GM21717 (cell line): Measurements from ENCODE around the gene SRRM2.

Experiments used
- ATAC-seq: cut with Tn5 transposase; IDR thresholded peaks from one replicate; pipeline ENCODE4 v1.9.1; 2021; ENCODE audit warnings: mild to moderate bottlenecking, moderate library complexity; ENCODE audit not compliant: unreplicated experiment

SRRM2 gene

DNA sequence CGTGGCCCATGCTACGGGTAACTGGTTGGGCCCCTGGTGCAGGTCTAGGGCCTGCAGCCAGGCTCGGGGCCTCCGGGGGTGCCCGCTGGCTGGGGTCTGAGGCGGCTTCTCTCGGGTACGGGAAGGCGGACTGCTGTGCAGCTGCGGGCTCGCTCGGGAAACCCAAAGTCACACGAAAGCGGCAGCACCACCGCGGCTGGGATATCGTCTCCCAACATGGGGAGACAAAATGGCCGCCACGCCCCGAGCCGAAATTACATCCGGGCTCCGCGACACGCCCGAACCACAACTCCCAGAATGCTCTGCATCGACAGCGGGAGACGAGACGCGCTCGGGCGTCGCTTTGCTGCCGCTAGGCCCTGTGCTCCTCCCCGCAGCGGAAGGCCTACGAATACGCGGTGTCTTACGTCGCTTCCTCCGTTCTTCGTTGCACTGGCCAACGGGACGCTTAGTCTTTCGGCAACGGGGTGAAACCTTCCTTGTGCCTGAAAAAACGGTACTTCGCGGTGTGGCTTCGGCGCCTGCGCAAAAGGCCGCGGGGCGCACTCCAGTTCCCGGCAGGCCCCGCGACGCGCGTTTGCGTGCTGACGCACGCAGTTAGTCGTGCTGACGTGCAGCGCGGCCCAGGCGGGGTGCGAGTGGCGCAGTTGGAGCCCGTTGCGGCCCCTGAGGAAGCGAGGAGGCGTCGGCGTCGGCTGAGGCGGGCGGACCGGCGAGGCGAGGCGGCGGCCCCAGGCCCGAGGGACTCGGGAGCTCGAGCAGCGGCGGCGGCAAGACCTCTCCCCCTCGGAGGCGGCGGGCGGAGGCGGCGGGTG is at the start of gene SRRM2:
Gene SRRM2, plus strand, starts transcription at position 604 of the 815 bp plus-strand sequence. CDS start 3,727 bp downstream, outside the sequence.
- ATAC-seq: peak; percentile 66

DNA sequence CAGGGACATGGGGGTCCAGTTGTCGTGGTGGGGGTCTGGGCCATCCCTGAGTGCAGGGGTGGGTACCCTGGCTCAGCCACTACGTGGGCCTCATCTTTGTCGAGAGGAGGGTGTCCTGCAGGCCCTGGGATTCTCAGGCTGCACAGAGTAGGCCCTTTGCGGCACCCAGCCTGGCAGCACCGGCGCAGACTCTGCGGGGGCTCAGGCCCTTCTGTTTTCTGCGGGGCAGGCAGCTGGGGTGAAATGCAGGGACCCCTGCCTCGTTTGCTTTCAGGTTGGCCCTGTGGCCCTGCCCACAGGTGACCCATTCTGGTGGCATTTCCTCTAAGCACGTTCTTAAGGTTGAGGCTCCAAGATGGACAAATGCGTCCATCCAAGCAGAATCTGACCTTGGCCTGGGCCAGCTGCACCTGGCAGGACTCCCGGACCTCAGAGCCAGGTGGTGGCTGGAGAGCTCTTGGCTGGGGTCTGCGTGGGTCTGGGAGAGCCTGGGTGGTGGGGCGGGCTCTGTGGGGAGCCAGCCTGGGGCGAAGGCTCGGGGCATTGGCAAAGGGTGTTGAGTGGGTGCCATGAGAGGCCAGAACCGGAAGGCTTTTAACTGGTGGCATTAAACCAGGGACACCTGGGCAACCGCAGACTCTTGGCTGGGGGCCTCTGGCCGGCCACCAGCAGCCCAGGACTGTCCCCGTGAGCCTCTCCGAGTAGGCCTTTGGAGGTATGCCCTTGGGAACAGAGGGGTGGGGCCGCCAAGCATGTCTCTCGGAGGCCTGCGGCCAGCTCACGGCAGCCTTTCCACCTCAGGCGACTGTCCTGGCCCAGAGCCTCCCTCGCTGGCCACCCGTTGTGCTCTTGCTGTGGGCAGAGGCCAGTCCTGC is 49.3 kb upstream of the SRRM2 start:
- no peak for ATAC-seq

DNA sequence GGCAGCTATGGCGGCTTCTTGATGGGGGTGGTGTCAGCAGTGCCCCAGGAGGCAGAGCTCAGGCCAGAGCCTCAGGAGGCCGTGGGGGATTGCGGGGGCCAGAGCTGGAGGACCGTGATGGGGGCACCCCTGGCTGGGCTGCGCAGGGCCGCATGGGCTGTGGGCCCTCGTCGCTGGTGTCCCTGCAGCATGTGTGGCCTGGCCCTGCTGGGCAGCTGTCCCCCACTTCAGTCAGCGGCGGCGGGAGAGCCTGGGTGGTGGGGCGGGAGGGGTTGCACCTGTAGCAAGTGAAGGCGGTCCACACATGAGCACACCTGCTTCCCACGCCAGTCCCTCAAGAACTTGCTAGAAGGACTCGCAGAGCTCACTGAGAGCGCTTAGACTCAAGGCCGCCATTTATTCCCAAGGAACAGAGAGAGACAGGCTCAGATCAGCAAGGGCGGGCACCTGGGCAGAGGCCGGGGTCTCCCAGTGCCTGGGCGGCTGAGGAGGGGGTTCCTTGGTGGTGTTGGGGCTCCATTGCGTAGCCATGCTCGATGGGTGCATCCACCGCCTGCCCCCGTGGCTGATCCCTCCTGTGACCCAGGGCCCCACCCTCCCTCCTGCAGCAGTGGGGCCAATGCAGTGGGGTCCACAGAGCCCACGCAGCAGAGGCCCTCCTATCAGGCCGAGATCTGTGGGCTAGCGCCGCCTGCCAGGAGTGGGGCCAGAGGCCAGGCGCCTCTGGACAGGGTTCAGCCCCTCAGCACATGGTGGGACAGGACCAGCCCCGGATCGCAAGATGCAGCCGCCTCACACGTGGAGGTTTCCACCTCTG is 48.1 kb upstream of the SRRM2 start:
- no peak for ATAC-seq

GRCh38 chr16:2704983-2705275 is 47.5 kb upstream of the SRRM2 start:
- ATAC-seq: no peak

DNA sequence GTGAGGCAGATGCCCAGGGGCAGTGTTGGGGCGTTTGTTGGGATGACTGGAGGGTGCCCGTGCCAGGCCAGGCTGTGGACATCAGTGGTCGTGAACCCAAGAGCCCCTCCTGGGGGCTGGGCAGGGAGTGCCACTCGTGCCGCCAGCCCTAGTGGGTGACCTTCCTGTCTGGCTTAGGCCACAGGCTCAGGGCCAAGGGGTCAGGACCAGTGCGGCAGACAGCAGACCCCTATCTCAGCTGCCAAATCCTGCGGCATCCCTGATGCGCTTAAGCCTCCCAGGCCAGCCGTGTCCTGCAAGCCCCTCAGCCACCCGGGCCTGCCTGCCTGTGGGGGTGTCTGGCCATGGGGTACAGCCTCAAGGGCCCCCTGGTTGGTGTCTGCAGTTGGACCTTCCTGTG is 47.1 kb upstream of the SRRM2 start:
- no peak for ATAC-seq

DNA sequence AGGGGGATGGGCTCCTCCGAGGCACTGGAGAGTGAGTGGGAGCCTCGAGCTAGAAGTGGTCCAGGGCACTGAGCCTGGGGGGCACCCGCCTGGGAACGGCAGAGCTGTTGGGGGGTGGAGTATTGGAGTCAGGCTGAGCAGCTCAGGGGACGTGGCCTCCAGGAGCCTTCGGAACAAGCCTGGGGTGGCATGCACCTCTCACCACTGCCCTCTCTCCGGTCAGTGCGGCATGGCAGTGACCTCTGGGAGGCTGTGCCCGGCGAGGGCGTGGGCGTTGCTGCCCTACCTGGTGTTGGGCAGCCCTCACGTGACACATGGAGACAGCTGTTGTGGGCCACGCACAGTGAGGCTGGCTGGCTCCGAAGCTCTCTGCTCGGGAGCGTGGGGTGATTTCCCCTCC is 46.4 kb upstream of the SRRM2 start:
- ATAC-seq: no peak

- ATAC-seq: no peak
Measured at GRCh38 chr16:2706611-2707311, 45.7 kb upstream of the SRRM2 start.

DNA sequence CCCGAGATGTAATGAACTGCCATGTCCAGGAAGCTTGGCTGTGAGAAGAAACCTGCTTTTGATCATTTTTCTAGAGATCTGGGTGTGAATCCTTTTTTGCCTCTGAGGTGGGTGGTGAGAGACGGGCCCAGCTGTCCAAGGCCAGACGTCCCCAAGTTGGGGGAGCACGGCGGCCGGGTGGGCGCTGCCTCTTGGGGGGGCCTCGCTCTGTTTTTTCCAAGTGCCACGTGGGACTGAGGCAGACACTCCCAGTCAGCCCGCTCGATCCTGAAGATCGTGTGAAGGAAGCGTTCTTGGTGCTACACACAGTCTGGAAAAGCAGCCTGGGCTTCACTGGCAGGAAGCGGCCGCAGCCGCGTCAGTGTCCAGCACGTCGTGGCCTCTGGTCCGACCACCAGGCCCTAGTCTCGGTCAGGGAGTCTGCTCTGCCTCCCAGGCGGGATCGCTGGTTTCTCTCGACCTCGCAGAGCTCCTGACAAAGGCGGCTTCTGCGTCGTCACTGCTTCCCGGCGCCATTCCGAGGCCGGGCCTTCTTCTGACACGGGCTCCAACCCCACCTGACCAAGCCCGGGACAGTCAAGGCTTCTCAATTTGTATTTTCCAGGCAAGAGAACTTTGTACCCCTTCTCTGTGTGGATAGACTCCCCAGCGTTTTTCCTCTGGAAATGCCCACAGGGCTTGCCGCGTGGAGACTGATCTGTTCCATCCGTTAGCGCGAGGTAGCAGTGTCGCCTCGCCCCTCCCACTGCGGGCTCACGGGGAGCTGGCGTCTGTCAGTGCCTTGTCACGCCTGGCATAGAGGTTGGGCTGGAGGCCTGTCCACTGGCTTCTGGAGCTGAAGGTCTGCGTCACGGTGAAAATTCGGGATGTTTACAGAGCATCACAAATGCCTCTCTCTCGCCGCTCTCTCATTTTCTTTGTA is 44.8 kb upstream of the SRRM2 start:
- no peak for ATAC-seq

GRCh38 chr16:2708290-2708639 is 44.2 kb upstream of the SRRM2 start:
- ATAC-seq: no peak

- no peak for ATAC-seq
Measured at GRCh38 chr16:2708955-2709587, 43.4 kb upstream of the SRRM2 start.

GRCh38 chr16:2709588-2709984 is 42.9 kb upstream of the SRRM2 start:
- ATAC-seq: no peak

DNA sequence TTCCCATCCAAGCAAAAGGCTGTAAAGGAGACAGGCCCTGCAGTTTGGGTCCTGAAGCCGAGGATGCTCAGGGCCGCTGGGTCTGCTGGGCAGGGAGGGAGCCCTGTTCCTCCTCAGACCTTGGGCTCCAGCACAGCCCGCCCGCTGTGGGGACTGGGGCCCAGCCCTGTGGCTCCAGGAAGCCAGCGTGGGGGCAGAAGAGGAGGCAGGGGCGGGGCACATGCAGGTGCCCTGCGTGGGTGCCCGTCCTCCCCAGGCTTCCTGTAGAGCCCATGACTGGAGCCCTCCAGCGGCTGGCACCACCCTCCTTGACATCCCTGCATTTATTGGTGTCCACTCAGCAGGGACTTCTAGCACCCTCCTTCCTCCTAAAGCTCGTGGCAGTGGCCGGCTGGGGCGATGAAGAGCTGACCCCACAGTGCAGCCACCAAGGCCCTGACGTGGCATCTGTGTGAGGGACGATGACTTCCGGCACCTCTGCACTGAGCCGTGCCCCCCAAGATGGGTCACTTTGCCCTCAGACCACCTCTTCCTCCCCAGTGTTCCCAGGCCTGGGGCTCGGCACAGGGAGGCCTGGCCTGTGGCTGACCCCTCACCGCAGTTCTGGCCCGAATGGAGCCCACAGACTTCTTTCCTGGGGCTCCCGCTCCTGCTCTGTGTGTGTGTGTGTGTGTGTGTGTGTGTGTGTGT is 42.3 kb upstream of the SRRM2 start:
- no peak for ATAC-seq

GRCh38 chr16:2710711-2711231 is 41.7 kb upstream of the SRRM2 start:
- no peak for ATAC-seq

DNA sequence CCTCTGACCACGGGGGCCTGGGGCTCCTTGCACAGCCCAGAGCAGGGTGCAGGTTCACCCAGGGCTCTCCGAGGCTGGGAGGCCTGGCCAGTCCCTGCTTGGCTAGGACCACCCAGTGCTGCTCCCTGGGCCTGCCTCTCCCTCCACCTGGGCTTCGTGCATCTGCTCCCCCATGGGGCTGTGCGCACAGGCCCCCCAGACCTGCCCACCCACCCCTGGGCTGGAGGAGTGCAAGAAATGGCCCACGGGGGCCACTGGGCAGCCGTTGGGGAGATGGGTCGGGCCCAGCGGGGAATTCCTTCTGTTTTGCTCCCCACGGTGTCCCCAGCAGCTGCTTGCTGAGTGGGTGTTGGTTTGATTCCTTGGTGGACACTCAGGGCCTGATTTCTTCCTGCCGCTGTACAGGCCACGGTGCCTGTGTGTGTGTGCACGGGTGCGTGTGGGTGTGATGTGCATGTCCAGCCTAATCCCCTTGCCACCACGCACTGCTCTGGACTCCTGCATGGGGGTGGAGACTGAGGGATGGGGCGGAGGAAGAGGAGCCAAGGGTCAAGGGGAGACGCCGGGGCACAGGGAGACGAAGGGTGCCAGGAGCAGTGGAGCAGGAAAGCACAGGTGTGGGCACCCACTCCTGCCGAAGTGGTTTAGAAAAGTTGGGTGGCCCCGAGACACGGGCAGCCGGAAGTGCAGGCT is 40.9 kb upstream of the SRRM2 start:
- ATAC-seq: no peak

- ATAC-seq: no peak
Measured at GRCh38 chr16:2712063-2712441, 40.4 kb upstream of the SRRM2 start.

DNA sequence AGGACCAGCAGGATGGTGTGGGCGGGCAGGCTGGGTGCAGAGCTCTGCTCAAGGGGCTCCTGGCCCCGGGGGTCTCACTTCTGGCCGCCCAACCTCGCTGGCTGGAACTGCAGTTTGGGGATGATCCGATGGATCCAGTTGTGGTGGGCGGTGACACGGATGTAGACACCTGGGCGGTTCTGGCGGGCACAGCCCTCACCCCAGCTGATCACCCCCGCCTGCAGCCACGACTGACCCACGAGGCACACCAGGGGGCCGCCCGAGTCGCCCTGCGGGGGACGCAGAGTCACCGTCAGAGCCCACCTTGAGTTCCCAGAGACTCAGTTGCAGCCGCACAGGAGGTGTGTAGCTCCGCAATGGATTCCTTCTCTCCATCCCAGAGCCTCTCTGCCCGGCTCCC is 39.9 kb upstream of the SRRM2 start:
- ATAC-seq: no peak

GRCh38 chr16:2713523-2713922 is 38.9 kb upstream of the SRRM2 start:
- ATAC-seq: no peak
